Peyer's patch (tissue), 4 donors: Measurements from ENCODE around the gene PIP4K2C. TPM values are rescaled to one million over a fixed set of nuclear protein-coding genes. Genes with fewer than 3 reads are reported as not detected.

Experiments used
- DNase-seq, 3 donors: peaks; one replicate each; pipeline ENCODE4 v3.0.0-alpha.2; 2017 to 2019
- H3K27ac ChIP-seq, 4 donors: fragments of 200-600 bp; sonication (generic); one replicate each; pipeline ENCODE4 v1.5.1; 2016 to 2019
- H3K27me3 ChIP-seq, 2 donors: fragments of 200-600 bp; sonication (generic); one replicate each; pipeline ENCODE4 v1.5.1; 2019
- H3K36me3 ChIP-seq, 3 donors: fragments of 200-600 bp; sonication (generic); one replicate each; pipeline ENCODE4 v1.5.1; 2016 to 2019
- H3K4me1 ChIP-seq, 4 donors: fragments of 200-600 bp; sonication (generic); one replicate each; pipeline ENCODE4 v1.5.1; 2016 to 2019
- H3K4me3 ChIP-seq, 4 donors: fragments of 200-600 bp; sonication (generic); 1 replicate in 3 of 4; 2 replicates in 1 of 4; pipeline ENCODE4 v1.5.1; 2016 to 2019; ENCODE audit warnings: mild to moderate bottlenecking in 1 of 4
- H3K9me3 ChIP-seq, 4 donors: fragments of 200-600 bp; sonication (generic); one replicate each; pipeline ENCODE4 v1.5.1; 2016 to 2019; ENCODE audit warnings: mild to moderate bottlenecking in 1 of 4
- POLR2A ChIP-seq, 2 donors: fragments of 450-650 bp; IDR thresholded peaks; one replicate each; pipeline ENCODE4 v1.5.1; 2017; ENCODE audit warnings: antibody characterized with exemption in 2 of 2, mild to moderate bottlenecking in 2 of 2, moderate library complexity in 2 of 2
- total RNA-seq, 4 donors: library from RNA; depleted of rRNA; stranded (reverse); fragments of >200 nt; gene quantifications; one replicate each; pipeline ENCODE4 v1.1.0, GENCODE V29; 2016
- TF ChIP-seq, protein P1 (sequence below), 6 experiments: fragments of 450-650 bp in 4 of 6; fragments of 200-600 bp in 2 of 6; sonication (generic) in 1 of 6; IDR thresholded peaks; one replicate each; pipeline ENCODE4 v1.5.1; 2017 to 2019; ENCODE audit warnings: antibody characterized with exemption in 6 of 6, mild to moderate bottlenecking in 3 of 6, moderate library complexity in 1 of 6

Gene PIP4K2C
- total RNA-seq, 4 donors from 2014 or later = 9.1 to 52.6 (median 37.9) TPM

- TF ChIP-seq, protein P1, sequence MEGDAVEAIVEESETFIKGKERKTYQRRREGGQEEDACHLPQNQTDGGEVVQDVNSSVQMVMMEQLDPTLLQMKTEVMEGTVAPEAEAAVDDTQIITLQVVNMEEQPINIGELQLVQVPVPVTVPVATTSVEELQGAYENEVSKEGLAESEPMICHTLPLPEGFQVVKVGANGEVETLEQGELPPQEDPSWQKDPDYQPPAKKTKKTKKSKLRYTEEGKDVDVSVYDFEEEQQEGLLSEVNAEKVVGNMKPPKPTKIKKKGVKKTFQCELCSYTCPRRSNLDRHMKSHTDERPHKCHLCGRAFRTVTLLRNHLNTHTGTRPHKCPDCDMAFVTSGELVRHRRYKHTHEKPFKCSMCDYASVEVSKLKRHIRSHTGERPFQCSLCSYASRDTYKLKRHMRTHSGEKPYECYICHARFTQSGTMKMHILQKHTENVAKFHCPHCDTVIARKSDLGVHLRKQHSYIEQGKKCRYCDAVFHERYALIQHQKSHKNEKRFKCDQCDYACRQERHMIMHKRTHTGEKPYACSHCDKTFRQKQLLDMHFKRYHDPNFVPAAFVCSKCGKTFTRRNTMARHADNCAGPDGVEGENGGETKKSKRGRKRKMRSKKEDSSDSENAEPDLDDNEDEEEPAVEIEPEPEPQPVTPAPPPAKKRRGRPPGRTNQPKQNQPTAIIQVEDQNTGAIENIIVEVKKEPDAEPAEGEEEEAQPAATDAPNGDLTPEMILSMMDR (IDR thresholded peaks at IDR 0.05) = no peak
- no peak for TF ChIP-seq POLR2A (IDR thresholded peaks at IDR 0.05)
- Histone ChIP-seq H3K4me1 (peaks cover 3 to 33% (median 15%) of the 10 kb centered on the region in 4 donors), H3K9me3 (no peaks in the 10 kb centered on the region), H3K27me3 (peaks cover 0 to 41% of the 10 kb centered on the region in 2 donors), H3K27ac (no peak overlapping the region), H3K4me3 (no peak overlapping the region), H3K36me3 (no peaks in the 10 kb centered on the region)
- no peak for DNase-seq
Observed at GRCh38 chr12:57623811-57624390, 32.9 kb downstream of the PIP4K2C start.

GRCh38 chr12:57624441-57625220 lies 33.6 kb downstream of the PIP4K2C start:
- H3K36me3 ChIP-seq = no peaks in the 10 kb centered on the region
- no peak for DNase-seq
- no peak overlapping the region for H3K27ac ChIP-seq
- TF ChIP-seq, protein P1 (IDR thresholded peaks at IDR 0.05) = no peak
- no peak for TF ChIP-seq POLR2A (IDR thresholded peaks at IDR 0.05)
- H3K9me3 ChIP-seq = no peaks in the 10 kb centered on the region
- H3K4me3 ChIP-seq = no peak overlapping the region
- H3K27me3 ChIP-seq = peaks cover 0 to 35% of the 10 kb centered on the region in 2 donors
- H3K4me1 ChIP-seq = peaks cover 3 to 28% (median 13%) of the 10 kb centered on the region in 4 donors

DNA sequence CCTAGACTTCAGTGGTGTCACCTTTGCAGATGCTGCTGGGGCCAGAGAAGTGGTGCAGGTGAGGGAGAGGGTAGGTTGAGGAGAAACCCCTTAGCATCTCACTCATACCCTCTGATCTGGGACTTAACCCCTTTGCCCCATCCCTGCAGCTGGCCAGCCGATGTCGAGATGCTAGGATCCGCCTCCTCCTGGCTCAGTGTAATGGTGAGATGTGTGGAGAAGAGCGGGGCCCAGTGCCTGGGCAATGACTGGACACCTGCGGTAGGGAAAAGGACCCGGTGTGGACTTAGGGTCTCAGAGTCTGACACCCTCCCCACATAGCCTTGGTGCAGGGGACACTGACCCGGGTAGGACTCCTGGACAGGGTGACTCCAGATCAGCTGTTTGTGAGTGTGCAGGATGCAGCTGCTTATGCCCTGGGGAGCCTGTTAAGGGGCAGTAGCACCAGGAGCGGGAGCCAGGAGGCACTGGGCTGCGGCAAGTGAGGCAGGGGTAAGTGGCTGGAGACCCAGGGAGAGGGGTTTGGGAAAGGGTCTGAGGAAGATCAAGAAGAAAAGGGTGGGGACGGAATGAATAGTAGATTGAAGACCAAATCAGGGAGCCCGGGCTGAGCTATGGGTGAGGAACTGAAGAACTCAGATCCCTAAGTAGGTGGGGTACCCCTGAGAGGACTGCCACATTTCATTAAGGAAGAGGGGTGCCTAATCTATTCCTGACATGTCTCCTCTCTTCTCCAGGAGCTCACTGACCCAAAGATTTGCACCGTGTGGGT lies 34.5 kb downstream of the PIP4K2C start:
- H3K4me1 ChIP-seq = peaks cover 3 to 25% (median 12%) of the 10 kb centered on the region in 4 donors
- no peak for TF ChIP-seq POLR2A (IDR thresholded peaks at IDR 0.05)
- TF ChIP-seq, protein P1 (IDR thresholded peaks at IDR 0.05) = no peak
- no peak for DNase-seq
- H3K27ac ChIP-seq = no peak overlapping the region
- H3K9me3 ChIP-seq = no peaks in the 10 kb centered on the region
- H3K27me3 ChIP-seq = peaks cover 0 to 27% of the 10 kb centered on the region in 2 donors
- no peaks in the 10 kb centered on the region for H3K36me3 ChIP-seq
- H3K4me3 ChIP-seq = no peak overlapping the region

GRCh38 chr12:57626111-57626920 lies 35.3 kb downstream of the PIP4K2C start:
- H3K27ac ChIP-seq = no peak overlapping the region
- H3K9me3 ChIP-seq = no peaks in the 10 kb centered on the region
- no peaks in the 10 kb centered on the region for H3K36me3 ChIP-seq
- DNase-seq = no peak
- TF ChIP-seq, protein P1 (IDR thresholded peaks at IDR 0.05) = no peak
- TF ChIP-seq POLR2A (IDR thresholded peaks at IDR 0.05) = no peak
- no peak overlapping the region for H3K4me3 ChIP-seq
- H3K27me3 ChIP-seq = peaks cover 0 to 18% of the 10 kb centered on the region in 2 donors
- H3K4me1 ChIP-seq = peaks cover 3 to 18% (median 6%) of the 10 kb centered on the region in 4 donors

DNA sequence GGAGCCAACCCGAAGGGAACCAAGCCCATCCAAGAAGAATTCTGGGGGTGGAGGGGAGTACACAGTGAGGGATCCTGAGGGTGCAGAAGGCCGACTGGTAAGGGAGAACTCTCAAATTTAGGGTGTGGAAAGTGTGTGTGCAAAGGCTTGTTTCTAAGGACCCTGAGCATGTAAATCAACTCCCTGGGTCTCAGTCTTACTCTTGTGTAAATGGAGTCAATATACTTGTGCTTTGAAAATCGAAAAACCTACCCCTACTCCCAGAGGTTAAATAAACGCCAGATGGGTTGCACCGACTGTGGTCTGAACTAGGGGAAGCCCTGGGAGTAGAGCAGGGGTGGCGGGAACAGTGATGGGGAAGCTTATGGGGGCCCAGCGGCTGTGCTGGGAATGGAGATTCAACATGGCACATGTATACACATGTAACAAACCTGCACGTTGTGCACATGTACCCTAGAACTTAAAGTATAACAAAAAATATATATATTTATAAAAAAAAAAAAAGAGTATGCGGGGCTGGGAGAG lies 36.0 kb downstream of the PIP4K2C start:
- no peak for TF ChIP-seq POLR2A (IDR thresholded peaks at IDR 0.05)
- TF ChIP-seq, protein P1 (IDR thresholded peaks at IDR 0.05) = no peak
- no peak overlapping the region for H3K27ac ChIP-seq
- H3K27me3 ChIP-seq = peaks cover 0 to 20% of the 10 kb centered on the region in 2 donors
- no peaks in the 10 kb centered on the region for H3K9me3 ChIP-seq
- DNase-seq = no peak
- peaks cover 0 to 15% (median 3%) of the 10 kb centered on the region in 4 donors for H3K4me1 ChIP-seq
- H3K4me3 ChIP-seq = no peak overlapping the region
- no peaks in the 10 kb centered on the region for H3K36me3 ChIP-seq
